Peyer's patch (tissue), 4 donors: ENCODE results near the gene ZNF792.
"Not testable (repeated sequence)": the region's sequence is repeated elsewhere in the genome, so short reads cannot be mapped to it uniquely, and the experiment has no call there.

Experiments
- CTCF ChIP-seq, 6 experiments: fragments of 450-650 bp in 4 of 6; fragments of 200-600 bp in 2 of 6; sonication (generic) in 1 of 6; IDR thresholded peaks; one replicate each; pipeline ENCODE4 v1.5.1; 2017 to 2019; ENCODE audit warnings: antibody characterized with exemption in 6 of 6, mild to moderate bottlenecking in 3 of 6, moderate library complexity in 1 of 6
- POLR2A ChIP-seq, 2 donors: fragments of 450-650 bp; IDR thresholded peaks; one replicate each; pipeline ENCODE4 v1.5.1; 2017; ENCODE audit warnings: antibody characterized with exemption in 2 of 2, mild to moderate bottlenecking in 2 of 2, moderate library complexity in 2 of 2

- not testable (repeated sequence) for TF ChIP-seq CTCF, POLR2A (IDR thresholded peaks at IDR 0.05)
Observed at GRCh38 chr19:35006007-35006341, 41.9 kb upstream of the ZNF792 start.
